ENCODE measurements around the gene GAREM1. TPM values are rescaled to one million over a fixed set of nuclear protein-coding genes. Genes with fewer than 3 reads are reported as not detected.

Gene GAREM1
- total and polyA plus RNA-seq, 8 donors, result 2.5 to 60.3 (median 16.2) TPM

DNA sequence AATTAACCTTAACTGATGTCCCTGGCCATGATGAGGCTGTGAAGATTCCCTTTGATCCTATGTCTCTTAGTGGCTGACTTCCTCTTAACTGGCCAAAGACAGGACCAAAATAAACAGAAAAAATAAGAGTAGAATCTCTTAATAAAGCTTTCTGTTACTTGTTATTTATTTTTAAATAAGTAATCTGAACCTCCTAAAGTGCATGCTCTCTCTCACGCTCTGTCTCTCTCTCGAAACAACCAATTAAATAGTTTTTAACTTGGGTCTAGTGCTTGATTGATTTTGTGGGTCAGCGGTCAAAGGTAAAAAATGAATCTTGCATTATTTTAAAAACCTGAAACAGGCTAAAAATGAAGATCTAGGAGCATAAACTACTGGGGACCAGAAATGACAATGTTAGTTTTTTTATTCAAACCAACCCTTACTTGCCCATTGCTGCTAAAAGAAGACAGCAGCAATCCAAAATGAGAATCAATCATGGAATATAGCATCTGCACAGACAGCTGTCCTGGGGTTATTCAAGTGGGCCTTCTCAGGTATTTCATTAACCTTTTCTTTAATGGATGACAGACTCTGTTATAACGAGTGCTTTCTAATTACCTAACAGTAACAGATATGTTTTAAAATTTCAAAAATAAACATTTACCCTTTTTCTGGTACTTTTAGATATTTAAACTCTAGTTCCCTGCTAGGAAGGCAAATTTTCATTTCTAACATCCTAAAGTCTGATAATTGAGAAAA lies 11.2 kb downstream of the GAREM1 start:
- Histone ChIP-seq H3K36me3 (no peaks in the 10 kb centered on the region), H3K27me3 (no peaks in the 10 kb centered on the region), H3K4me3 (no peak overlapping the region), H3K27ac (no peak overlapping the region), H3K9me3 (no peaks in the 10 kb centered on the region), H3K4me1 (peaks cover 0 to 43% (median 11%) of the 10 kb centered on the region in 4 donors)
- intact Hi-C loops (cut with DNase I; ENCODE audit: low total_unique reads), result no loop called here
- TF ChIP-seq POLR2A (IDR thresholded peaks at IDR 0.05) (no peak), EP300 (IDR thresholded peaks at IDR 0.05) (no peak), POLR2AphosphoS5 (IDR thresholded peaks at IDR 0.05) (no peak)
- TF ChIP-seq, protein P1, sequence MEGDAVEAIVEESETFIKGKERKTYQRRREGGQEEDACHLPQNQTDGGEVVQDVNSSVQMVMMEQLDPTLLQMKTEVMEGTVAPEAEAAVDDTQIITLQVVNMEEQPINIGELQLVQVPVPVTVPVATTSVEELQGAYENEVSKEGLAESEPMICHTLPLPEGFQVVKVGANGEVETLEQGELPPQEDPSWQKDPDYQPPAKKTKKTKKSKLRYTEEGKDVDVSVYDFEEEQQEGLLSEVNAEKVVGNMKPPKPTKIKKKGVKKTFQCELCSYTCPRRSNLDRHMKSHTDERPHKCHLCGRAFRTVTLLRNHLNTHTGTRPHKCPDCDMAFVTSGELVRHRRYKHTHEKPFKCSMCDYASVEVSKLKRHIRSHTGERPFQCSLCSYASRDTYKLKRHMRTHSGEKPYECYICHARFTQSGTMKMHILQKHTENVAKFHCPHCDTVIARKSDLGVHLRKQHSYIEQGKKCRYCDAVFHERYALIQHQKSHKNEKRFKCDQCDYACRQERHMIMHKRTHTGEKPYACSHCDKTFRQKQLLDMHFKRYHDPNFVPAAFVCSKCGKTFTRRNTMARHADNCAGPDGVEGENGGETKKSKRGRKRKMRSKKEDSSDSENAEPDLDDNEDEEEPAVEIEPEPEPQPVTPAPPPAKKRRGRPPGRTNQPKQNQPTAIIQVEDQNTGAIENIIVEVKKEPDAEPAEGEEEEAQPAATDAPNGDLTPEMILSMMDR (IDR thresholded peaks at IDR 0.05), result no peak
- DNase-seq, result no peak
- 80 to 91% (median 85%) methylated on average over 4 of the region's 4 CpGs for WGBS, 5 donors

DNA sequence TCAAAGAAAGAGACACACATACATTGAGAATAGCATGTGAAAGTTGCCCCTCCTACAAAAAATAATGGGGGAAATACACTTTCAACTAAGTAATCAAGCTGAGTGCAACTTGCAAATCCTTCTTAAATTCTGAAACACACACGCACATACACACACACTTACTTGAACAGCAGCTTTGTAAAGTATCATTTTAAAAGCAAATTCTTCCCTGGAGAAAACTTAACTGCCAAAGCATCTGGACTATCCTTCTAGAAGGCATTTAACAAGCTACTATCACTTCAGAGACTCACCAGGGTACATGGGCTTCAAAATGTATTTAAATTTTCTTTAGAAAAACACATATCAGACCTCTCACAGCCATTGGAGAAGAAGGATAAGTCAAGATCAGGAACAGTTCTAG lies 15.3 kb downstream of the GAREM1 start:
- peak in 1 of 2 donors; percentile 32 for DNase-seq
- Histone ChIP-seq H3K27me3 (no peaks in the 10 kb centered on the region), H3K27ac (no peak overlapping the region), H3K36me3 (no peaks in the 10 kb centered on the region), H3K4me3 (no peak overlapping the region), H3K9me3 (no peaks in the 10 kb centered on the region), H3K4me1 (peaks cover 0 to 55% (median 13%) of the 10 kb centered on the region in 4 donors)
- 58 to 94% (median 85%) methylated on average over 1 of the region's 1 CpG for WGBS, 5 donors
- TF ChIP-seq EP300 (IDR thresholded peaks at IDR 0.05) (no peak), POLR2AphosphoS5 (IDR thresholded peaks at IDR 0.05) (no peak), POLR2A (IDR thresholded peaks at IDR 0.05) (no peak)
- TF ChIP-seq, protein P1 (IDR thresholded peaks at IDR 0.05), result no peak
- intact Hi-C loops (cut with DNase I; ENCODE audit: low total_unique reads), result no loop called here

- intact Hi-C loops (cut with DNase I; ENCODE audit: low total_unique reads), result no loop called here
- WGBS, 5 donors, result 43 to 54% (median 48%) methylated on average over 1 of the region's 1 CpG
- DNase-seq, result peak in 1 of 2 donors; percentile 32
- Histone ChIP-seq H3K9me3 (no peaks in the 10 kb centered on the region), H3K4me1 (peaks cover 0 to 51% (median 11%) of the 10 kb centered on the region in 4 donors), H3K4me3 (no peak overlapping the region), H3K27ac (no peak overlapping the region), H3K36me3 (no peaks in the 10 kb centered on the region), H3K27me3 (no peaks in the 10 kb centered on the region)
- TF ChIP-seq EP300 (IDR thresholded peaks at IDR 0.05), result no peak
- TF ChIP-seq, protein P1 (IDR thresholded peaks at IDR 0.05), result no peak
- TF ChIP-seq POLR2AphosphoS5 (IDR thresholded peaks at IDR 0.05), result no peak
- no peak for TF ChIP-seq POLR2A (IDR thresholded peaks at IDR 0.05)
Measured at GRCh38 chr18:32454593-32454992, 16.1 kb downstream of the GAREM1 start.

DNA sequence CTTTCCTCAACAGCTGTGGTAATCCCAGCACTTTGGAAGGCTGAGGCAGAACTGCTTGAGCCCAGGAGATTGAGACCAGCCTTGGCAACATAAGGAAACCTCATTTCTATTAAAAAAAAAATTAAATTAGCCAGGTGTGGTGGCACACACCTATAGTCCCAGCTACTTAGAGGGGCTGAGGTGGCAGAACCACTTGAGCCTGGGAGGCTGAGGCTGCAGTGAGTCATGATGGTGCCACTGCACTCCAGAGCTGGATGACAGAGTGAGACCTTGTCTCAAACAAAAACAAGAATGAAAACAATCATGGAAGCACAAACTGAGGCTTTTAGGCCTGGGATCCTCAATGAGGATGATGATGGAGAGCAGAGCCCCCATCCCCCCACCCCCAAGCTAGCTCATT lies 19.8 kb downstream of the GAREM1 start:
- Histone ChIP-seq H3K4me1 (peaks cover 0 to 28% (median 10%) of the 10 kb centered on the region in 4 donors), H3K27ac (no peak overlapping the region), H3K27me3 (no peaks in the 10 kb centered on the region), H3K36me3 (no peaks in the 10 kb centered on the region), H3K9me3 (no peaks in the 10 kb centered on the region), H3K4me3 (no peak overlapping the region)
- intact Hi-C loops (cut with DNase I; ENCODE audit: low total_unique reads), result no loop called here
- no peak for TF ChIP-seq POLR2A (IDR thresholded peaks at IDR 0.05)
- TF ChIP-seq EP300 (IDR thresholded peaks at IDR 0.05), result no peak
- no peak for DNase-seq
